Endothelial cell of umbilical vein (primary cell): ENCODE measurements around the gene CNTNAP2.

ENCODE experiments used
- CTCF ChIP-seq, 2 donors: IDR thresholded peaks; 1 replicate in 1 of 2; 2 replicates in 1 of 2; pipeline ENCODE4 v1.5.1; 2011; ENCODE audit warnings: low read length in 2 of 2, mild to moderate bottlenecking in 2 of 2, moderate library complexity in 2 of 2, control low read depth in 1 of 2, inconsistent platforms in 1 of 2, low read depth in 1 of 2; ENCODE audit not compliant: insufficient read depth in 1 of 2; ENCODE audit errors: extremely low read depth in 1 of 2
- EZH2 ChIP-seq: IDR thresholded peaks from 2 replicates; pipeline ENCODE4 v1.6.1; 2012; ENCODE audit warnings: borderline replicate concordance, low read depth, mild to moderate bottlenecking, moderate library complexity, low read length, inconsistent platforms; ENCODE audit not compliant: severe bottlenecking
- FOS ChIP-seq: IDR thresholded peaks from 2 replicates; pipeline ENCODE4 v1.6.1; 2011; ENCODE audit warnings: mild to moderate bottlenecking, low read length, moderate library complexity, borderline replicate concordance; ENCODE audit not compliant: insufficient read depth
- MYC ChIP-seq: IDR thresholded peaks from one replicate; pipeline ENCODE4 v1.6.1; 2011; ENCODE audit warnings: mild to moderate bottlenecking, low read depth, low read length
- POLR2A ChIP-seq: IDR thresholded peaks from 2 replicates; pipeline ENCODE4 v1.6.1; 2012; ENCODE audit warnings: low read depth, mild to moderate bottlenecking, control low read depth, low read length

DNA sequence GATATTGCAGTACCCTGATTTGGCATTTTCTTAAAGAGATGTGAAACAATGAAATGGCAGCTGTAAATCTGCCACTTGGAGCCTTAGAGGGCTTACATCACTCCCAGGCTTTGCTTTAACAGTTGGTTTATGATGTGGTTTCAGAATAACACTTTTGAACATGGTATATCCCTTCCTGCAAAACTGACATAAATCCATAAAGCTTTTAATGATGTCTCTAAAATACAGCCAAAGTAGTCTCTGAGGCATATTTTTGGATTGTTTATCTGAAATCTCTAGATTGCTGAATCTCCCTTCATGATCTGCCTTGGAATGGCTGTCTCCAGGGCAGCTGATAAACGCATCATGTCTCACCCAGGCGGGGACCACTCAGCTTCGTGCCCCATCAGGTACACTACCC, 2096.1 kb downstream of the CNTNAP2 start:
- TF ChIP-seq CTCF (IDR thresholded peaks at IDR 0.05; ENCODE audit: extremely low read depth in 1 of 2, insufficient read depth in 1 of 2, low read depth in 1 of 2, low read length in 2 of 2) (no peak), EZH2 (no peak), POLR2A (no peak), FOS (no peak), MYC (no peak)
